AG20443 (cell line): ENCODE results near the gene CHRD.
A peak's percentile ranks its signal among the peaks of the same experiment; 100 is the strongest.

Source experiments
- DNase-seq: peaks from one replicate; pipeline ENCODE4 v3.0.0; 2012; ENCODE audit warnings: low spot score, mixed read lengths

Gene CHRD

DNA sequence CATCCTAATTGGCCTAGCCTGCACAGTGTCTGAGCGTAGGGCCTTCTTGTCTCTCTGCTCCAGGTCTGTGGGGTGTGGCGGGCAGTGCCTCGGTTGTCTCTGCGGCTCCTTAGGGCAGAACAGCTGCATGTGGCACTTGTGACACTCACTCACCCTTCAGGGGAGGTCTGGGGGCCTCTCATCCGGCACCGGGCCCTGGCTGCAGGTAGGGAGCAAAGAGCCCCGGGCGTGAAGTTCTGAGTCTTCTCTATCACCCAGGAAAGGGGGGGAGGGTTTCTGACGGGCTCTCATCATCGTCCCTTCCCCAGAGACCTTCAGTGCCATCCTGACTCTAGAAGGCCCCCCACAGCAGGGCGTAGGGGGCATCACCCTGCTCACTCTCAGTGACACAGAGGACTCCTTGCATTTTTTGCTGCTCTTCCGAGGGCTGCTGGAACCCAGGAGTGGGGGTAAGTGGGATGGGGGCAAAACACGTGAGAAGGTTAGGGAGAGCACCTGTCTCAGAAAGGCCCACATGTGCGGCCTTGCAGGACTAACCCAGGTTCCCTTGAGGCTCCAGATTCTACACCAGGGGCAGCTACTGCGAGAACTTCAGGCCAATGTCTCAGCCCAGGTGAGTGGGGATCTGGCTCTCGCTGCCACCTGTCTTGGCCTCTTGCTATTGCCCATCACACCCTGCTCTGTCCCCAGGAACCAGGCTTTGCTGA lies 2.6 kb downstream of the CHRD start:
- DNase-seq: no peak

DNA sequence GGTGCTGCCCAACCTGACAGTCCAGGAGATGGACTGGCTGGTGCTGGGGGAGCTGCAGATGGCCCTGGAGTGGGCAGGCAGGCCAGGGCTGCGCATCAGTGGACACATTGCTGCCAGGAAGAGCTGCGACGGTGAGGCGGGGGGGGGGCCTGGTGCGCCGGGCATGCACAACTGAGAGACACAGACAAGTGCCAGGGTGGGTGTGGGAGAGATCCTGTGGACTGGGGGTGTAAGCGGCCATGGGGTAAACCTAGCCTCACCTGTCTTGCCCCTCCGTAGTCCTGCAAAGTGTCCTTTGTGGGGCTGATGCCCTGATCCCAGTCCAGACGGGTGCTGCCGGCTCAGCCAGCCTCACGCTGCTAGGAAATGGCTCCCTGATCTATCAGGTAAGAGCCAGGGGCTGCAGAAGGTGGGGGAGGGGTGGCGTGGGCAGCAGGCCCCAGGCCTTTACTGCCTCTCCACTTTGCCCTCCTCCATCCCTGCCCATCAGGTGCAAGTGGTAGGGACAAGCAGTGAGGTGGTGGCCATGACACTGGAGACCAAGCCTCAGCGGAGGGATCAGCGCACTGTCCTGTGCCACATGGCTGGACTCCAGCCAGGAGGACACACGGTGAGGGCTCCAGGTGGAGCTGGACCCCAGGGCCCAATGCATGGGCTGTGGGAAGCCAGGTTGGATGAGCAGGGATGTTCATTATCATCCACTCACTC lies 3.3 kb downstream of the CHRD start:
- DNase-seq: no peak

DNA sequence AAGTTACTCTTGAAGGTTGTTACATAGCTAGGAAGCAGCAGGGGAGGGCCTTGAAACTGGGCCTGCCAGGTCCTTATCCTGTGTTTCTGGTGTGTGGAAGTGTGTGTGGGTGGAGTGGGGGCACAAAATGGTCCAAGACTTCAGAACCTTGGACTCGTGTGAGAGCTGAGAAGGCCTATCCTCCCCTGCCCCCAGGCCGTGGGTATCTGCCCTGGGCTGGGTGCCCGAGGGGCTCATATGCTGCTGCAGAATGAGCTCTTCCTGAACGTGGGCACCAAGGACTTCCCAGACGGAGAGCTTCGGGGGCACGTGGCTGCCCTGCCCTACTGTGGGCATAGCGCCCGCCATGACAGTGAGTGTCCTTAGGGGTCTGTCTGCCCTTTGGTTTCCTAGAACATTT lies 4.5 kb downstream of the CHRD start:
- DNase-seq: no peak

DNA sequence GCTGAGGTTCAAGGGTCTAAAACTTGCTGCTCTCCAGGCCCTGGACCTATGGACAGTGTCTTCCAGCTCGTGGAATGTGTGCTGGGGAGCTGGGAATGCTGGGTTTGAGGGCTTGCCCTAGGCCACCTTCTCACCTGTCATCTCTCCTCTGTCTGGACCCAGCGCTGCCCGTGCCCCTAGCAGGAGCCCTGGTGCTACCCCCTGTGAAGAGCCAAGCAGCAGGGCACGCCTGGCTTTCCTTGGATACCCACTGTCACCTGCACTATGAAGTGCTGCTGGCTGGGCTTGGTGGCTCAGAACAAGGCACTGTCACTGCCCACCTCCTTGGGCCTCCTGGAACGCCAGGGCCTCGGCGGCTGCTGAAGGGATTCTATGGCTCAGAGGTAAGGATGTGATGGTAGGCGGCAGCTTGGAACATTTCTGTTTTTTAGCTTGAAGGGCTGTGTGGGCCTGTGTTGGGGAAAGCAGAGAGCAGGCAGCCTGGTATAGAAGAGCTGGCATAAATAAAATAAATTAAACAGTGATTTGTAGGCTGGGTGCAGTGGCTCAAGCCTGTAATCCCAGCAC lies 5.1 kb downstream of the CHRD start:
- DNase-seq: no peak

DNA sequence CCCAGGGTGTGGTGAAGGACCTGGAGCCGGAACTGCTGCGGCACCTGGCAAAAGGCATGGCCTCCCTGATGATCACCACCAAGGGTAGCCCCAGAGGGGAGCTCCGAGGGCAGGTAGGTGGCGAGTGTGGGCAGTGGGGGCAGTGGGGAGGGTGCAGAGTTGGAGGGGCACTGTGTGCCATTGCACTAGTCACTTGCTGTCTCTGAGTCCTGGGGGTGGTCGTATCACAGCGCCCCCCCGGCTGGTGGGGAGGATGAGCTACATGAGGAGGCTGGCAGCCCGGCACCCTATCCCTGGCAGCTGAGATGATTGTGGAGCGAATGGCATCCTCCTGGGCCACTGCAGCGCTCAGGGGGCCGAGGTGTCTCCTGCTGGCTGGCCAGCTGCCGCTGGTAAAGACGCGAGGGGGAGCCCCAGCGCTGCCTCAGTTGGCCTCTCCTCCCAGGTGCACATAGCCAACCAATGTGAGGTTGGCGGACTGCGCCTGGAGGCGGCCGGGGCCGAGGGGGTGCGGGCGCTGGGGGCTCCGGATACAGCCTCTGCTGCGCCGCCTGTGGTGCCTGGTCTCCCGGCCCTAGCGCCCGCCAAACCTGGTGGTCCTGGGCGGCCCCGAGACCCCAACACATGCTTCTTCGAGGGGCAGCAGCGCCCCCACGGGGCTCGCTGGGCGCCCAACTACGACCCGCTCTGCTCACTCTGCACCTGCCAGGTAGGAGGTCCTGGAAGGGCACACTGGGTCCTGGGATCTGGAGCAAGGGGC lies 6.4 kb downstream of the CHRD start:
- no peak for DNase-seq

DNA sequence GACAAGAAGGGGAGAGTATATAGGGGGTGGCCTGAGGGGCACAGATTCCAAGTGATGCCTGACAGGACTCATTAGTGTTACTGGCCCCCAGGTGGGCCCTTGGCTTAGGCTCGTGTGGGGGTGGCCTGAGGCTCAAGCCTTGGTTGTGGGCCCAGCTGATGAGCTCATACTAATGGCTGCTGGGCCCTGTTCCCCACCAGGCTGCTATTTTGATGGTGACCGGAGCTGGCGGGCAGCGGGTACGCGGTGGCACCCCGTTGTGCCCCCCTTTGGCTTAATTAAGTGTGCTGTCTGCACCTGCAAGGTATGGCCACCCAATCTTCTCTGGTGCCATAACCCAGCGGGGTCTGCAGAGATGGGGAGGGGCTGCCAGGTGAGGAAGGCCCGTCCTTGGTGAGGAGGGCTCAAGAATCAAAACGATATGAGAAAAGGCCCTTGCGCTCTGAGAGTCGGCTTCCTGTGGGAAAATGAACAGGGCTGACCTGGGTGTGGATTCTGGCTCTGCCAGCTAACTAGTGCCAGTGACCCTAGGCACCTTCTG lies 7.4 kb downstream of the CHRD start:
- DNase-seq: no peak

DNA sequence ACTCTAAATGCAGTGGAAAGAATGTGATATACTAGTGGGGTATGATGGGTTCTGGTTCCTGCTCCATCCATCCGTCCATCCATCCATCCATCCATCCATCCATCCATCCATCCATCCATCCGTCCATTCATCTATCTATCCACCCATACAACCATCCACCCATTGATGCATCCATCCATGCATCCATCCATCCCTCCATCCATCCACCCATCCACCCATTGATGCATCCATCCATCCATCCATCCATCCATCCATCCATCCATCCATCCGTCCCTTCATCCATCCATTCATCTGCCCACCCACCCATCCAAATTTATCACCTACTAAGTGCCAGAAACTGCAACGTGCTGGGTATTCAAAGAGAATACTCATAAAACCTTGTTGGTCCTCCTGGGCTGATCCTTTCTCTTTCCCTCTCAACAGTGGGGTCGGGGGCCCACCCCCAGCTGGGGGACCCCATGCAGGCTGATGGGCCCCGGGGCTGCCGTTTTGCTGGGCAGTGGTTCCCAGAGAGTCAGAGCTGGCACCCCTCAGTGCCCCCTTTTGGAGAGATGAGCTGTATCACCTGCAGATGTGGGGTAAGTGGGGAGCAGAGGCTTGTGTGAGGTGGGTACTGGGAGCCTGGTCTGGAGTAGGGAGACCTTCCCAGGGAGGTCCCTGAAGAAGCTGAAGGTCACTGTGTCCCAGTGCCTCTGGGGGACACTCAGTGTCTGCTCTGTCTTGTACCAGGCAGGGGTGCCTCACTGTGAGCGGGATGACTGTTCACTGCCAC lies 8.5 kb downstream of the CHRD start:
- no peak for DNase-seq

DNA sequence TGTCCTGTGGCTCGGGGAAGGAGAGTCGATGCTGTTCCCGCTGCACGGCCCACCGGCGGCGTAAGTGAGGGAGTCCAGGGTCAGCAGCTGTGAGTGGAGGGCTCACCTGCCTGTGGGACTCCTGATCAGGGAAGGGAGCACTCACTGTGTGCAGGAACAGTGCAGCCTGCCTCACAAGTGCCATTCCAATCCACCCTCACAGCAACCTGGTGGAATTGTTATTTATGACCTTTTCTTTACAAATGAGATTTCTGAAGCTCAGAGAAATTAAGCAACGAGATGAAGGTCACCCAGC lies 9.0 kb downstream of the CHRD start:
- DNase-seq: no peak

DNA sequence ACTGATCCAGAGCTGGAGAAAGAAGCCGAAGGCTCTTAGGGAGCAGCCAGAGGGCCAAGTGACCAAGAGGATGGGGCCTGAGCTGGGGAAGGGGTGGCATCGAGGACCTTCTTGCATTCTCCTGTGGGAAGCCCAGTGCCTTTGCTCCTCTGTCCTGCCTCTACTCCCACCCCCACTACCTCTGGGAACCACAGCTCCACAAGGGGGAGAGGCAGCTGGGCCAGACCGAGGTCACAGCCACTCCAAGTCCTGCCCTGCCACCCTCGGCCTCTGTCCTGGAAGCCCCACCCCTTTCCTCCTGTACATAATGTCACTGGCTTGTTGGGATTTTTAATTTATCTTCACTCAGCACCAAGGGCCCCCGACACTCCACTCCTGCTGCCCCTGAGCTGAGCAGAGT lies 9.5 kb downstream of the CHRD start:
- no peak for DNase-seq

DNA sequence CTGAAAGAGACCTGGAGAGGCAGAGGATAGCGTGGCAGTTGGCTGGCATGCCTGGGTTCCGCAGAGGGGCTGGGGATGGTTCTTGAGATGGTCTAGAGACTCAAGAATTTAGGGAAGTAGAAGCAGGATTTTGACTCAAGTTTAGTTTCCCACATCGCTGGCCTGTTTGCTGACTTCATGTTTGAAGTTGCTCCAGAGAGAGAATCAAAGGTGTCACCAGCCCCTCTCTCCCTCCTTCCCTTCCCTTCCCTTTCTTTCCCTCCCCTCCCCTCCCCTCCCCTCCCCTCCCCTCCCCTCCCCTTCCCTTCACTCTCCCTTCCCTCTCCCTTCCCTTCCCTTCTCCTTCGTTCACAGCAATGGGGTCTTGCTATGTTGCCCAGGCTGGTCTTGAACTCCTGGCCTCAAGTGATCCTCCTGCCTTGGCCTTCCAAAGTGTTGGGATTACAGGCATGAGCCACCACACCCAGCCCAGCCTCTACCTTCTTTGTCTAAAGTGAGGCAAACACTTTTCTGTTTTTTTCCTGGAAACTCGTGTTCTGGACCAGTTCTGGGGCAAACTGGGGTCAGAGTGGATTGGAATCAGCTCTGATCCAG lies 10.2 kb downstream of the CHRD start:
- DNase-seq: no peak

DNA sequence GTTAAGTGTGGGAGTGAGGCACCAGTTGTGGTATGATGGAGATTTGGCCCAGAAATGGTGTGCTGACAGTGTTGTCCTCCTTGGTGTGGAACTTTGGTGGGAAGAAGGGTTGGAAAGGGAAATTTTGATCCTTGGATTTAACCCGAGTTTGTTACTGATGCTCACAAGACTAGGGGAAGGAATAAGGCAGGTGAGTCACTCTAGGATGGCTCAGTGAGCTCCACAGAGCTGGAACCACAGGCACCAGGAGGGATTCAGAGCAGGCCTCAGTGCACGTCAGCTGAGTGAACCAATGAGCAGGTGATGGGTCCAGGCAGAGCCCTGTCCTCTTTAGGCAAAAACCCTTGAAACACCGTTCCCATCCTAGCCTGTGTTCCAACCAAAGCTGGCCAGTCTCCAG lies 11.4 kb downstream of the CHRD start:
- no peak for DNase-seq

DNA sequence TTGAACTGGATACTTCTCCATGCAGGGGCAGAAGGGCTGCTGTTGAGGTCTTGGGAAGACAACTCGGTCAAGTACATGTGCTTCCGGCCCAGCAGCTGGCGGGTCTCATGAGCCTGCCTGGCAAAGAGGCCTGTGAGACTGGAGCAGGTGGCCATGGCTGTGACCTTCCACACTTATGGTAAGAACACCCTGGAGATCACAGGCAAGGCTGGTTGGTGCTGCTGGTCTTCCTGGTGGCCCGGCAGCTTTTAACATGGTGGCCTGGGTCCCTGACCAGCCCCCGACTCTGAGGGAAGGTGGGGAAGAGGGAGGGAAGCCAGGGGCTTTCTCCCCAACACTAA lies 15.4 kb downstream of the CHRD start:
- no peak for DNase-seq

DNA sequence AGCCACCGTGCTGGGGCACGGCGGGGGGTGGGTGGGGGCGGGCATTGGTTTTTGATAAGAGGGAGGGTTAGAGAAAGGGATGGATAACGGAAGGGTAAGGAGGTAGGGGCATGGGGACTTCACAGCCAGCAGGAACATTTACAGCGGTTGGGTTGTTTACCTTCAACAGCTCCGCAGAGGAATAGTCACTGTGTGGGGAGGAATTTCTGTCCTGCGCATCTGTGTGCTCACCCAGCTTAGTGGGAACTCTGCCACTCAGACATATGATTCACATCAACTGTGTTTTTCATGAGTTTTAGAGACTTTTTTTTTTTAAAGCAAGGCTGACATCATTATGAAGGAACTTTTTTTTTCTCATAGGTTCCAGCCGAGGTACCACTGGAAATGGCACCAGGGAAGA lies 19.6 kb downstream of the CHRD start:
- peak; percentile 93 for DNase-seq

DNA sequence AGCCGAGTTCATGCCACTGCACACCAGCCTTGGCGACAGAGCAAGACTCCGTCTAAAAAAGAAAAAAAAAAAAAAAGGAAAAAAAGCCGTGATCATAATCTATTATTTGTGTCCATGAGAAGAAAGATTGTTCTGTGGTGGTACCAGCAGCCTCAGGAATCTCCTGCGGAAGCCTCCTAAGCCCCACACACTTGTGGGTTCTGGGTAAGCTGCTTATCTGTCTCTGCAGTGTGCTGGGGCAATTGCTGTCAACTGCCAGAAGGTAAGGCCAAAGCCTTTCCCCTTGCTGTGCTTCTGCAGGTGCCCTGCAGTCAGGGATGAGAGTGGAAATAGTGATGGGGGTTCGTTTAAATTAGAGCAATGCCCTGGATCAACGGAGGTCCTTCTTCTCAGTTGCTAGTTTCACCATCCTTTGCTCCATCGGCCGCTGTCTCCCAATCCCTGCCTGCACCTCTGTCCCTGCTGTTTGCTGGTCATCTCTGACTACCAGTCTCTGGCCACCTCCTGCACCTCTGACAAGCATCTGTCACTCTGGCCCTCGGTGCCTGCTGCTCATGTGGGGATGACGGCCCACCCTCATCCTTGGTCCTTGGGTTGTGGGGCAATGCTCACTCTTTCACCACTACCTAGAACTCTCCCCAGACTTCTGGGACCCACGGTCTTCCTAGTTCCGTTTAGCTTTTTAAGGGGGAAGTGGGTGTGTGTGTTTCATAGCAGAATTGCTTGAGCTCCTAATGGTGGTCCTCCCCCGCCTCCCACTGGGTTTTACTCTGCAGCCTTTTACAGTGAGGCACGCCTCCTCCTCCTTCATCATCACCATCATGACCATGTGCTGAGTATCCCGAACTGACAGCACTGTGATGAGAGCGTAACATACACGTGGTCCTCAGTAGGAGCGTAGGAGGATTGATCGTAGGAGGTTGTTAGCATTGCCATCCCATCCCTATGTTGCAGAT lies 25.5 kb downstream of the CHRD start:
- DNase-seq: no peak

DNA sequence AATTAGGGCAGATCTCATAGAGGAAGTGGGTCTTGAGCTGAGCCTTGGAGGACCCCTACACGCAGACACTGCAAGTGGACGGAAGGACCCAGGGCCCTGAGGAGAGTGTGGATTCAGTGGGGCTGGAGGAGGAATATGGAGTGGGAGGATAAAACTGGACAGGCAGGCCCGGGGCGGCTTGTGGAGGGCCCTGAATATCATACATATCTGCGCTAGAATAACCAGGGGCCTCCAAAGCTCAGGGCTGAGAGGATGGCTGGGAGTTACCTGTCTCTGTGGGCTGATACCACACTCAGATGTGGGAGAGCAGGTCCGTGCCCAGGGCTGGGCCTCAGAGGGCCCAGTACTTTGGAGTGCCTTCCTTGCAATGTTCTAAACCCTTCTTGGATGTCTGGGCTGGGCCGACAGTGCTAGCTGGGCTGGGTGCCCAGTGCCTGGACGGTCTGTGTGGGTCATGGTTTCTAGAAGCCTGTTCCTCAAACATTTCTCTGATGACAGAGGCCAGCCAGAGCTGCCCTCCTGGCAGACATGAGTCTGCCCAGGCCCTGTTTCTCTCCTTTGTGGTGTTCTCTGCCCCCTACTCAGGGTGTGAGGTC lies 29.6 kb downstream of the CHRD start:
- no peak for DNase-seq

DNA sequence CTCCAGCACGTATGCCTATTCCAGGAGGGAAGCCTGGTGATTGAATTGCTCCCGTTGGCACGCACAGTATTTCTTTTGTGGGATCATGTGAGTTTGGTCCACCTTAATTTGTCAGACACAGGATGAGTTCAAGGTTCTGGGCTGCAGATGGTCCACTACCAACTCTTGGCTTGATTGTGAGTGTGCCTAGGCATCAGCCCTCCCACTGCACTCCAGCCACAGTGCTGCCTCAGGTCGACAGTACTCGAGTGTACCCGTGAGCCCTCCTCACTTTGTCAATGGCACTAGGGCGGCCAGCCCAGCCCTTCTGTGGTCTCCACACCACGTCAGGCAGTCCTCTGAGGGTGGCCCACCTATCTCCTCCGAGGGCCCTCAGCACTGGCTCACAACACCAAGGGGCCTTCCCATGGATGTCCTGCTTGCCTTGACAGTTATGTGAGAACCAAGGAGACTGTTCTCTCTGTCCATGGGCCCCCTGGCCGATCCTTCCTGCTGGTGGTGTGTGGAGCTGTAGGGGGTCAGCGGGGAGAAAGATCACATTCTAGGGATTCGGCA lies 30.2 kb downstream of the CHRD start:
- no peak for DNase-seq

DNA sequence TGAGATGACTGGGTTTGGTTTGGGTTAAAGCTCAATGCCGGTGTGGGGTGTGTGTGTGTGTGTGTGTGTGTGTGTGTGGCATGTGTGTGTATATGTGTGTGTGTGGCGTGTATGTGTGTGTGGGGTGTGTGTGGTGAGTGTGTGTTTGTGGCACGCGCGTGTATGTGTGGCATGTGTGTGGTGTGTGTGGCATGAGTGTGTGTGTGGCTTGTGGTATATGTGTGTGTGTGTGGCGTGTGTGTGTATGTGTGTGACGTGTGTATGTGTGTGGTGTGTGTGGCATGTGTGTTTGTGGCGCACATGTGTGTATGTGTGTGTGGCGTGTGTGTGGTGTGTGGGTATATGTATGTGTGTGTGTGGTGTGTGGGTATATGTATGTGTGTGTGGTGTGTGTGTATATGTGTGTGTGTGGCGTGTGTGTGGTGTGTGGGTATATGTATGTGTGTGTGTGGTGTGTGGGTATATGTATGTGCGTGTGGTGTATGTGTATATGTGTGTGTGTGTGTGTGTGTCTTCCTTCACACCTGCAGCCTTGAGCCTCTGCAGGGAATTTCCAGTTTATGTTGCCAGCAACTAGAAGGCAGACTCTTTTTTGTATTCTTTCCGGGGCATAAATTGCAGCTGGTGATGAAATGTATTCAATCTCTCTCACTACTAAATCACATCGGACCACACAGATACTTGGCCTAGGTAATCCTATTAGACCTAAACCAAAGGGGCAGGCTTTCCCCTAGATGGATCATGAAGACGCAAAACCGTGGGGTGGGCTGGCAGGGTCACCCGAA lies 34.8 kb downstream of the CHRD start:
- DNase-seq: no peak

DNA sequence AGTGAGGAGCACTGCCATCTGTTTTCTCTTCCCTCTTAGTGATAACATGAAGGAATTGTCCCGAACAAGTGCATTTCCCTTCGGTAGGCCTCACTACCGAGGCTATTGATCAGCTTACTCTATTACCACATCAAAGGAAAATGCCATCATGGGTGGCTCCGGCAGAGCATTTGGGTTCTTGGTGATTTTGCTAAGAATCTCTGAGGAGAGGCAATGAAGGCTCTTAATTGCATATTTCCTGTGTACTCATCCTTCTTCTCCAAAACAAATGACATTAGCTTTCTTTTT lies 35.3 kb downstream of the CHRD start:
- DNase-seq: no peak

DNA sequence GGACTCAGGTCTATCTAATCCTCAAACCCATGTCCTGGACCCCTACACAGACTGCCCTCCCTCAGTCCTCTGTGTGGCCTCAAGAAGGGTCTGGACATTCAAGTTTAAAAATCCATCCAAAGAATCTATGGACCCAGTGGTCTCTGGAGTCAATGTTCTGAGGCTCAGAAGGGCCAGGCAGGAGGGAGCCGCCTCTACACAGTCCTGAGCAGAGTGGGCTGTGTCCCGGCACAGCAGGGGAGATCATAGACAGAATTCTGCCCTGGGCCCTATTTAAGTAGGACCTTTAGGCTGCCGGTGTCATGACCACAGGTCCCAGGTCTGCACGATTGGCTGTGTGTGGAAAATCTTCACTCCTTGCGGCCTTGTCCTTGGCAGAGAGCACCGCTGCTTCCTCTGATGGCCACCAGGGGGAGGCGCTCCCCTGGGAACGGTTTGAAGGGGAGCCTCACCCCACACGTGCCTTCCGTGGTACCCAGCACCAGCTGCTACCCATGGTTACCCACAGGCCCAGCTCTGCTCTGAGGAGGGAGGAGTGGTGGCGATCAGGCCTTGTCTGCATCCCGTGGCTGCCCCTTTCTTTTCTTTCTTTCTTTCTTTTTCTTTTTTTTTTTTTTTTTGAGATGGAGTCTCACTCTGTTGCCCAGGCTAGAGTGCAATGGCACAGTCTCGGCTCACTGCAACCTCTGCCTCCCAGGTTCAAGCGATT lies 37.9 kb downstream of the CHRD start:
- DNase-seq: peak; percentile 89
